CD4-positive, alpha-beta T cell treated with Interleukin-15 for 4 hours (primary cell): ENCODE results near the gene PTK7.
"Not testable (repeated sequence)": the region's sequence is repeated elsewhere in the genome, so short reads cannot be mapped to it uniquely, and the experiment has no call there.

Experiments
- DNase-seq: peaks from one replicate; pipeline ENCODE4 v3.0.0-alpha.2; 2020; ENCODE audit warnings: low spot score

Gene PTK7

DNA sequence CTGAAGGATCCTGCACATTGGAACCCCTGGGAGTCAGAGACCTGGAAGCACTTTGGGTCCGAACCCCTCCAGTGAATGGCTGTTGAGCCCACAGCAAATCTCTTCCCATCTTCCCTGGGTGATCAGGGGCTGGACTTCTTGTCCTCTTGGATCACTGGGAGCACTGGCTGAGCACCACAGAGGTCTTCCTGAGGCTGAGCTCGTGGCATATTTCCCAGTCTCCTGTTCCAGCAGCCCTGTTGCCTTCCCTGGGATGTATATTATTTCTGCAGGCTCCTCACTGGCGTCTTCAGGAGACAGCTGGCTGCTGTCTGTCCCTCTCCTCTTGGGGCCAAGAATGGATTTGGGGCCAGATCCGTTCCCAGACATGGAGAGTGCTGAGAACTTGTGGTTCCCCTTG, 43.4 kb downstream of the PTK7 start:
- no peak for DNase-seq

DNA sequence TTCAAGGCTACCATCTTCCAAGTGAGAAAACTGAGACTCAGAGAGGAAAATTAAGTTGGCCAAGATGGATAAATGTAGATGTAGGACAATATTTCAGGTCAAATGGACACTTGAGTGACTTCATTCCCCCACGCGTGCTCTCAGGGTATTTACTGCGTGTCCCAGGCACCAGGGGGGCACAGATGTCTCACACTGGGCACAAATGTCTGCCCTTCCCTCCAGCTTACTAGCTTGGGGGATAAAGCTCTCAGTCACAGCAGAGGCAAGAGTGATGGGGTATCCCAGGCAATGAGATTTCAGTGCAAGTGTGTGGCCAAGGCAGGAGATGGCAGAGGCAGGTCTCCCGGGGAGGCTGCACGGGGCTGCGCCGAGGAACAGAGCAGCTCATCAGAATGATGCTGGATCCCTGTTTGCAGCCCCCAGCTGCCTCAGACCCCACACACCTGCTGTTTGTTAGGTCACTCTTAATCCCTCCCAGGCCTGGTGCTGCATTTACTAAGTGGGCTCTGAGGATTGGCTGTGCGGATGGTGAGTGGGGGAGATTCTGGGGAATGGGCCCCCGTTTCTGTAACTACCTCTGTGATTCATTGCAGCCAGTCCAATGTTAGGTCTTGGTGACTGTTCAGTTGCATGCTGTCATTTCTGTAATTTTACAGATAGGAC, 44.1 kb downstream of the PTK7 start:
- DNase-seq: no peak

DNA sequence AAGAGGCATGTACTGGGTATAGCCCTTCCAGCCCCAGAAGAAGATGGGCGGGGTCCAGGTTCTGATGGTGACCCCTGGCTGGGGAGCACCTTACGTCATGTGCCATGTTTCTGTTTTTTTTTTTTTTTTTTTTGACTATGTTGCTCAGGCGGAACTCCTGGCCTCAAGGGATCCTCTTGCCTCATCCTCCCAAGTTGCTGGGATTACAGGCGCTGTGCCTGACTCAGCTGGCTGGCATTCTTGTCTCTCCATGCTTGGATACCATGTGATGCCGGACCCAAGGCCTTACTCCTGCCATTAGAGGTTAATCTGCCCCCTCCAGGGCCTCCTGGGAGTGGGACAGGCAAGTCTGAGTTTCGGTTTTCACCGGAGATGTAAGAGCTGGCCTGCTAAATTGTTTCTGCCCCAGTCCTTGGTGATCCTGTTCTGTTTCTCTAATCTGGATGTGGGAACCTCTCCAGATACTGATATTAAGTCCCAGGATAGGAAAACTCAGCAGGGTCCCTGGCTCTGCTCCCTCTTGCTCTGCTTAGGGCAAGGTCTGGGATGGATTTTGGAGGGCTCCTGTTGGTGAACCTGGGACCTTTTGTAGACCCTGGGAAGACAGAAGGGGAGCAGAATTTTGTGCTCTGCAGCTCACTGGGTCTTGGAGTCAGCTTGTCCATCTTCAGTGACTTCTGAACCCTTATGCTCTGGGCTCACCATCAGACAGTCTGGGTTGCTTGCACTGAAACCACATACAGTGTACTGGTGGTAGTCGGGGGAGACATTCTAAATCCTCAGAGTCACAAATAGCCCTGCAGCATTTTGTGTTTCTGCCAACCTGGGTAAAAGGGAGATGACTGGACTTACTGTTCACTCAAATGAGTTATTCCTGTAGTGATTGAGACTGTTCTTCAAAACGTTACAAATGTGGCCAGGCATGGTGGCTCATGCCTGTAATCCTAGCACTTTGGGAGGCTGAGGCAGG, 45.1 kb downstream of the PTK7 start:
- DNase-seq: no peak

DNA sequence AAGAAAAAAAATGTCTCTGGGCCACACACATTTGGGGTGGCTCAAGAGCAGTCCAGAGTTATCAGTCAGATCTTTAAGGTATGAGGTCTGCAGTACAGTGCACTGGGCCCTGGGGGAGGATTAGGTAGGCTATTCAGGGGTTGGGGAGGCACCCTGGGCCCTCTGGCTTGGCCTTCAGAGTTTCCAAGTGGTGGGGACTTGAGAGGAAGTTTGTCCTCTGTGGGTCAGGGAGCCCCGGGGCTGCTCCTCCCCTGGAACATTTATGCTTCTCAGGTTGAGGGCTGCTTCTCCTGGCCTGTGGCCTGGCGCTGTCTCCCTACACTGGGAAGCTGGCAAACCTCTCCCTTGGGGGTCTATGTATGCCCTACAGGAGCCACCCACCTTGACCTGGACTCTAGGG, 46.0 kb downstream of the PTK7 start:
- no peak for DNase-seq

DNA sequence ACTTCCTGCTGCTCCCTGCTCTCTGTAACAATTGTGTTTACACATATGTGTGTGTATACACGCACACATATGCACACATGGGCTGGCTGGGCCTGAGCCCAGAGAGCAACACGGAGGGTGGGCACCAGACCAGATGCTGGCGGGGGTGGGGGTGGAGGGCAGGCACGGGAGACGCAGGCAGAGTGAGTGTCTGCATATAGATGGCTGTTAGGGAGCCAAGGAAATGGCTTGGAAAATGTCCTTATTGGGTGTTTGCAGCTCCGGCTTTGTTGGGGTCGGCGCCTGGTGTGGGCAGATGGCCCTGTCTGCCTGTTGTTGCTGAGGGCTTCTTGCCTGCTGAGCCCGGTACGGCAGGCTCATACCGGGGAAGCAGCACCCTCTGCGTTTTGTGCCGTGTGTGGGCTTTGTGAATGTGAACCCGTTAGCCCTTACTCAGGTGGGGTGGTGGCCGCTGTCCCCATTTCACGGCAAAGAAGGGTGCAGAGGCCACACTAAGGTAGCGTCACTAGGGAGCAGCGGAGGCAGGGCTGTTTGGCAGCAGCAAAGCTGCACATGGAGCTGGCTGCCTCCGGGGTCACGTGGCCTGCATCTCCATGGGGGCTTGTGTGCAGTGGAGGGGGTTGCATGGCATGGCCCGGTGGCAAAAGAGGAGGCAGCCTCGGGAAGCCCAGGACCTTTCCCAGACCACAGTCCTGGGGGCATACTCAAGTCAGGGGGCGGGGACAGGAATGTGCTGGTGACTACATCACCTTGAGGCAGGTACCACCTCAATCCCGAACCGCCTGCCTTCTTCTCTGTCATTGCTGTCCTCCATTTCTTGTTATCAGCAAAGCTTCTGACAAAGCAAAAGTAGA, 47.6 kb downstream of the PTK7 start:
- DNase-seq: no peak

DNA sequence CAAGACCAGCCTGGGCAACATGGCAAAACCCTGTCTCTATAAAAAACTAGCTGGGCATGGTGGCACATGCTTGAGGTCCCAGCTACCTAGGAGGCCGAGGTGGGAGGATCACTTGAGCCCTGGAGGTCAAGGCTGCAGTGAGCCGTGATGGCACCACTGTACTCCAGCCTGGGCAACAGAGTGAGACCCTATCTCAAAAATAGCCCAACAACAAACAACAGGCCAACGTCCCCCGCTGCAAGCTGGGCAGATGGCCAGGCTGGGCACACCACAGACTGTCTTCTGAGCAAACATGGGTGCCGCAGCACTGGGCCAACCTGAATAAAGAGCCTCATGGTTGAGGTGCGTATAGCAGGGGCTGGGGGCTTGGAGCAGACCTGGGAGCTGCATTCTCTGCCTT, 48.4 kb downstream of the PTK7 start:
- no peak for DNase-seq

DNA sequence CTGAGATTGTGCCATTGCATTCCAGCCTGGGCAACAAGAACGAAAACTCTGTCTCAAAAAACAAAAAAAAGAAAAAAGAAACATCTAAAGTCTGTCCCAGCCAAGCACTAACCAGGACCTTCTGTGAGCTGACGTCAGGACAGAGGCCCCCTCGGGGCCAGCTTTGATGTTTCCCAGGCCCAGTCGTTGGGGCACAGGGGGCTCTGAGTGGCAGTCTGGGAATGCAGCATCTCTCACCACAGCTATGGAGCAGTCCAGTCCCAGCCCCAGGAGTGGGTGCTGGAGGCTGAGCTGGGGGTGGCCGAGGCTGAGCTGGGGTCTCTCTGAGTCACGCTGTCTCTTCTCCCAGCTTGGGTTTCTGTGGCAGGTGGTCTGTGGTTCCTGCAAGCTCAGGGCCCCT, 49.0 kb downstream of the PTK7 start:
- no peak for DNase-seq

DNA sequence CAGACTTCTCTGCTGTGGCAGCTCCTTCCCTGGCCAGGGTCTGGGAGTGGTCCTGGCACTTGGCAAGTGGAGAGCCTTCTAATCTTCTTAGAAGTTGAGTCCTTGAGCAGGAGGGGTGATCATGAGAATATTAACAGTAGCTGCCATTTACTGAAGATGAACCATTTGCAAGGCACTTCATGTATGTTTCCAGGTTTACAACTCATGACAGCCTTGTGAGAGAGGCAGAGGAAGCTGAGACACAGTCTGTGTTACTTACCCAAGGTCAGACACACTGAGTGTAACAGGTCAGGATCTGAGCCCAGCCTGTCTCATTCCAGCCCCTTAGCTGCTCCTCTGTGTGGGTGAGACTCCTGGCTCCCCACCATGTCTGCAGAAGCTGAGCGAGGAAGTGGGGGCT, 49.4 kb downstream of the PTK7 start:
- no peak for DNase-seq

DNA sequence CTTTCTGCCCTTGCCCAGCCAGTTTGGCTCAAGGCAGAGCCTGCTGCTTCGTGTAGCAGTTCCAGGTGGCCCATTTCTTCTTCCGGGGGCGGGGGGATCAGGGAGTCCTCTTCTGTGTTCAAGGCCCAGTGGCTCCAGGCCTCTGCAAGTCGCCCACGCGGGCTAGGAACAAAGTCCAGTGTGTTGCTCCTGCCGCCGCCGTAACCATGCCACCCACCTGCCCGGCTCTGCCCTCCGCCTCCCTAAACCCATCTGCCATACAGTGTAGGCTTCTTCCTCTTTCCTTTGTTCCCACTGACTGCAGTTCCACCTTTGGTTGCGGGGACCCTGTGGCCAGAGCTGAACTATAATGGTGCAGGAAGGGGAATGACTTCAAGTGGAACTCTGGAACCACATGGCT, 51.1 kb downstream of the PTK7 start:
- DNase-seq: no peak

DNA sequence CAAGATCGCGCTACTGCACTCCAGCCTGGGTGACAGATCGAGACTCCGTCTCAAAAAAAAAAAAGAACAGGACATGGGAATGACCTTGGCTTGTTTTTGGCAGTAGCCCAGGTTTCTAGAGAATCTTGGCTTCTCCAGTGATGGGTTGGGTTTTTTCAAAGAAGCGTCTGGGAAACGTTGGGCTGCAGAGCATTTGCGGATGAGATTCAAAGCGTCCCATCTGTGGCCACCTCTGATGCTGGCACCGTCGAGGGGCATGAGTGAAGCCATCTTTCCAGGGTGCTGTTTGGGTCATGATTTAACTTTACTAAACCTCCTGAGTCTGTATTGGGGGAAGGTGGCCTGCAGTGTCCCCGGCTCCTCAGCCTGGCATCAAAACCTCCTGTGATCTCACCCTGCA, 51.8 kb downstream of the PTK7 start:
- no peak for DNase-seq

DNA sequence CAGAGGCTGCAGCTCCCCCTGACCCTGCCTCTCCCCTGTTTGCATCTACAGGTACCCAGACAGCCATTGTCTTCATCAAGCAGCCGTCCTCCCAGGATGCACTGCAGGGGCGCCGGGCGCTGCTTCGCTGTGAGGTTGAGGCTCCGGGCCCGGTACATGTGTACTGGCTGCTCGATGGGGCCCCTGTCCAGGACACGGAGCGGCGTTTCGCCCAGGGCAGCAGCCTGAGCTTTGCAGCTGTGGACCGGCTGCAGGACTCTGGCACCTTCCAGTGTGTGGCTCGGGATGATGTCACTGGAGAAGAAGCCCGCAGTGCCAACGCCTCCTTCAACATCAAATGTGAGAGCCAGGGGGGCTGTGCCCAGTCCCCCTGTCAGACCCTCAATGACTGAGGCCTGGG, 52.8 kb downstream of the PTK7 start:
- no peak for DNase-seq

DNA sequence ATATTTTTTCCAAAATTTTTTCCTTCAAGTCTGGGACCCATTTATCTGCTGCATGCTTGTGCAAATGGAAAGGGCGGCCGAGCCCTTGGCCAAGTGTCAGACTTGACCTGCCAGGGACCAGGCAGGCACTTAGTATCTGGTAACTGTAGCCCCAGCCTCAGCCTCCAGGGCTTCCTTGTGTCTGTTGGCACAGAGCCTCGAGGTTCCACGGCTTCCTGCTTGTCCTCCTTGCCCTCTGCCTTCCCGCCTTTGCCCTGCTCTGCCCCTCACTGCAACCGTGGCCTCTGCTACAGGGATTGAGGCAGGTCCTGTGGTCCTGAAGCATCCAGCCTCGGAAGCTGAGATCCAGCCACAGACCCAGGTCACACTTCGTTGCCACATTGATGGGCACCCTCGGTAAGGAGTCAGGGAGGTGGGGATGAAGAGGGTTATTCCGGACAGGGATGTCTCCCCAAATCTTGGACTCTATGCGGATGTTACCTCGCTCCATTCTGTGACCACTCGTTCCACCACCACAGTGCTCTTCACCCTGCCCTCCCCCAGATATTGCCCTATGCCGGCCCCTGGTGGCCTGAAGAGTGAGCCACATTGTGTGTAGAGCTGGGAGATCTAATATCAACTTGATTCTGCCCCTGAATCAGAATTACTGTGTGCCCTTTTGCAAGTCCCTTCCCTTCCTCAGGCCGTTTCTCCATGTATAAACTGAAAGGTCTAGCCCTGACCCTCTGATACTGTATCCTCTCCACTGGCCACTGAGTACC, 53.5 kb downstream of the PTK7 start:
- DNase-seq: no peak

DNA sequence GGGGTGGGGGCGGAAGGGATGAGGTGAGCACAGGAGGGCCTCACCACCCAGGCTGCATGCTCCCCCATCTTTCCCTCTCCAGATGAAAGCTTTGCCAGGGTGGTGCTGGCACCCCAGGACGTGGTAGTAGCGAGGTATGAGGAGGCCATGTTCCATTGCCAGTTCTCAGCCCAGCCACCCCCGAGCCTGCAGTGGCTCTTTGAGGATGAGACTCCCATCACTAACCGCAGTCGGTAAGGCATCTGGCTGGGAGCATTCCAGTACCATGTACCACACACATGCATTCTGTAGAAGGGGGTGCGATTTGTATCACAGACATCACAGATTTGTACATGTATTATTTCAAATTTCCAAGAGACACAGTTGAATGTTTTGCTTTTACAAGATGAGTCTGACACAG, 54.3 kb downstream of the PTK7 start:
- no peak for DNase-seq

DNA sequence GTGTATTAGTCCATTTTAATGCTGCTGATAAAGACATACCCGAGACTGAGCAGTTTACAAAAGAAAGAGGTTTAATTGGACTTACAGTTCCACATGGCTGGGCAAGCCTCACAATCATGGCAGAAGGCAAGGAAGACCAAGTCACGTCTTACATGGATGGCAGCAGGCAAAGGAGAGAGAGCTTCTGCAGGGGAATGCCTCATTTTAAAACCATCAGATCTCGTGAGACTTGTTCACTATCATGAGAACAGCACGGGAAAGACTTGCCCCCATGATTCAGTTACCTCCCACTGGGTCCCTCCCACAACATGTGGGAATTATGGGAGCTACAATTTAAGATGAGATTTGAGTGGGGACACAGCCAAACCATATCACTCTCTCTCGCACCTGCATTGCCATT, 55.3 kb downstream of the PTK7 start:
- DNase-seq: not testable (repeated sequence)

DNA sequence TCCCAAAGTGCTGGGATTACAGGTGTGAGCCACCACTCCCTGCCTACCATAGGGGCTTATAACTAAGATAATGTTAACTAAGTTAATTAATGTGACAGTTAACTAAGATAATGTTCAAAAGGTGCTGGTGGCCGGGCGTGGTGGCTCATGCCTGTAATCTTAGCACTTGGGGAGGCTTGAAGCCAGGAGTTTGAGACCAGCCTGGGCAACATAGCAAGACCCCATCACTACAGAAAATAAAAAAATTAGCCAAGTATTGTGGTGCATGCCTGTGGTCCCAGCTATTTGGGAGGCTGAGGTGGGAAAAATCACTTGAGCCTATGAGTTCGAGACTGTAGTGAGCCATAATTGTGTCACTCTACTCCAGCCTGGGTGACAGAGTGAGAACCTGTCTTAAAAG, 62.2 kb downstream of the PTK7 start:
- no peak for DNase-seq

DNA sequence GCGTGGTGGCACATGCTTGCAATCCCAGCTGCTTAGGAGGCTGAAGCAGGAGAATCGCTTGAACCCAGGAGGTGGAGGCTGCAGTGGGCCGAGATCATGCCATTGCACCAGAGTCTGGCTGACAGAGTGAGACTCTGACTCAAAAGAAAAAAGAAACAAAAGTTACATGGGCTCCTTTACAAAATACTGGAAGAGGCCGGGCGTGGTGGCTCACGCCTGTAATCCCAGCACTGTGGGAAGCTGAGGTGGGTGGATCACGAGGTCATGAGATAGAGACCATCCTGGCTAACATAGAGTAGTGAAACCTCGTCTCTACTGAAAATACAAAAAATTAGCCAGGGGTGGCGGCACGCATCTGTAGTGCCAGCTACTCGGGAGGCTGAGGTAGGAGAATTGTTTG, 63.9 kb downstream of the PTK7 start:
- DNase-seq: not testable (repeated sequence)

DNA sequence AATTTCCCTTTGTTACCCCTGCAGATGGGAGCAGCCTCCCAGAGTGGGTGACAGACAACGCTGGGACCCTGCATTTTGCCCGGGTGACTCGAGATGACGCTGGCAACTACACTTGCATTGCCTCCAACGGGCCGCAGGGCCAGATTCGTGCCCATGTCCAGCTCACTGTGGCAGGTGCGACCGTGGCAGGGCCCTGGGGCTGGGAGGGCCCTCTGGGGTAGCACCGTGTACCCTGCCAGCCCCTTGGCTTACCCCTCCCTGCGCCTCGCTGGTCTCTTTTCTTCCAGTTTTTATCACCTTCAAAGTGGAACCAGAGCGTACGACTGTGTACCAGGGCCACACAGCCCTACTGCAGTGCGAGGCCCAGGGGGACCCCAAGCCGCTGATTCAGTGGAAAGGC, 65.5 kb downstream of the PTK7 start:
- DNase-seq: no peak

DNA sequence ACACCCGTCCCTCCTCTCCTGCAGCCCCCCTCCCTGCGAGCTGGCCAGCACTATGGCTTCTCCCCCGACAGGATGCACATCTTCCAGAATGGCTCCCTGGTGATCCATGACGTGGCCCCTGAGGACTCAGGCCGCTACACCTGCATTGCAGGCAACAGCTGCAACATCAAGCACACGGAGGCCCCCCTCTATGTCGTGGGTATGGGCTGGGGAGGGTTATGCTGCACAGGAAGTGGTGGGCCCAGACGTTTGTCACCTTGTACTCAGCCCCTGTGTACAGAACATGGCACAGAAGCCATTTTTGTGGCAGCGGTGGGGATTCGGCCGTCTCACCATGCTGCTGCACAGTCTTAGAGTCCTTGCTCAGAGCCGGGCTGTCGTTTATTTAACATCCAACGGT, 66.0 kb downstream of the PTK7 start:
- DNase-seq: peak; percentile 9

DNA sequence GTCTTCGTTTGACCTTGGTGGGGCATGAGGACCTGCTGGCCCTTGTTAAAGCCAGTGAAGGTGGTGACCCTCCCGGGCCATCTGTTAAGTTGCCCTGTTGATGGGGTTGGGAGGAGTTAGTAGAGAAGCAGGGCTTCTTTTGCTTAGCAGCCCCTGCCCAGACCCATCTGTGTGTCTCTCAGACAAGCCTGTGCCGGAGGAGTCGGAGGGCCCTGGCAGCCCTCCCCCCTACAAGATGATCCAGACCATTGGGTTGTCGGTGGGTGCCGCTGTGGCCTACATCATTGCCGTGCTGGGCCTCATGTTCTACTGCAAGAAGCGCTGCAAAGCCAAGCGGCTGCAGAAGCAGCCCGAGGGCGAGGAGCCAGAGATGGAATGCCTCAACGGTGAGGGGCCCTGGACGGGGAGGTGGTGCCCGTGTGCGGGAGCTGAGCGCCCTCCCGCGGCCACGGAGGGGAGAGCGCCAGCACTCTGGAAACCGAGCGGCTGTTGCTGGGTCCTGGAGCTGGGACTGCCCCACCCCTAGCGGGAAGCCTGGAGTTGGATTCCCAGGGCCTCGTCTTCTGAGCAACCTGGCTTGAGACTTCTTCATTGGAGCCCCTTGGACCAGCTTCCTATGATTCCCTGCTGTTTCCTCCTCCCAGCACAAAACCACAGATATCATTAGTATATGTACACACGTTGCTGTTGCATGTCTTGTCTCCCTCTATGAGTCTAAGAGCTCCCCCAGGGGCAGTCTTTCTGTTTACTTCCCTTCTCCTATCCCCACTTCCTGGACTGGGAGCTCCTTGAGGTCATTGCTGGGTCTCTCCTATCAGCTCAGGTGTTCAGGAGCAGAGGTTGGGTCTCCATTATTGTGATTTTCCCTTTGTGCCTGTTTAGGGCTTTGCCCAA, 67.4 kb downstream of the PTK7 start:
- DNase-seq: peak; percentile 75

DNA sequence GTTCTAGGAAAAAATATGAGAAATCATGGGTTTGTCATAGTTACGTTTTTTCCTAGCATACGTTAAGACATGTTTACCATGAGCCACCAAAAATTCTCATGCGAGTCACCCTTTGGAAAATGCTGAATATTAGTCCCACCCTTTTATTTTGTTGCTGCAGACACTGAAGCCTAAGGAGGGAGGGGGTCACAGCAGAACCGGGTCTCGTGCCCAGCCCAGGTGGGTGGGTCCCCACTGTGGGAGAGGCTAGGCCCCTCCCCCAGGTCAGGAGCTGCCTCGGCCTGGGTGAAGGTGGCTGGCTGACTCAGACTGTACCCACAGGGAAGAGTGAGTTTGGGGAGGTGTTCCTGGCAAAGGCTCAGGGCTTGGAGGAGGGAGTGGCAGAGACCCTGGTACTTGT, 68.8 kb downstream of the PTK7 start:
- DNase-seq: no peak

DNA sequence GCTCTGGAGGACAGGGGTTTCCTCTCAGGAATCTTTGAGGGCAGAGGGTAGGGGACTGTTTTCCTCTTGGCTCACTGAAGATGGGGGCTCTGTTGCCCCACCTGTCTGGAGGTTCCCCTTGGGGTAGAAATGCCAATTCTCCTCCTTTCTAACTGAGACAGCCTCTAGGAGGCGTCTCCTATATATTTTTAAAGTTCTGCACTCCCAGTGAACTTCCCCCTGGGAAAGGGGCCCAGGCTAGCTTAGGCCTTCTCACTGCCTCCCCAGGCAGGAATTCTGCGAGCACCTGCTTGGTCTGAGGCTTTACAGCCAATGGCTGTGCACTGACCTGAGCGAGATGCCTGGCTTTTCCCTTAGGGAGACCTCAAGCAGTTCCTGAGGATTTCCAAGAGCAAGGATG, 70.1 kb downstream of the PTK7 start:
- no peak for DNase-seq
